ENCODE measurements around the gene UBE2H.

- TF ChIP-seq CTCF (IDR thresholded peaks at IDR 0.05 in 8 of 11, conservative IDR thresholded peaks at IDR 0.05 in 3 of 11): no peak
- no peak for TF ChIP-seq POLR2AphosphoS5 (IDR thresholded peaks at IDR 0.05)
- TF ChIP-seq POLR2A (IDR thresholded peaks at IDR 0.05): no peak
Measured at GRCh38 chr7:129890090-129890489, 62.7 kb downstream of the UBE2H start.

All from spleen (tissue), 7 donors.